Thoracic aorta (tissue), 2 donors: ENCODE results near the gene MDK. TPM values are rescaled to one million over a fixed set of nuclear protein-coding genes. Genes with fewer than 3 reads are reported as not detected.

ENCODE experiments used
- ATAC-seq: fragments of 150-250 bp; one replicate; pipeline ENCODE4 v1.8.0; 2017; ENCODE audit warnings: low read depth; ENCODE audit not compliant: insufficient number of reproducible peaks, low FRiP score
- DNase-seq: peaks from one replicate; pipeline ENCODE4 v3.0.0-alpha.2; 2020; ENCODE audit warnings: low spot score
- H3K27ac ChIP-seq, 2 donors: fragments of 200-600 bp; sonication (generic); 1 replicate in 1 of 2; 2 replicates in 1 of 2; pipeline ENCODE4 v1.5.1; 2016; ENCODE audit warnings: mild to moderate bottlenecking in 2 of 2, moderate library complexity in 2 of 2
- H3K27me3 ChIP-seq: fragments of 200-600 bp; sonication (generic); replicated peaks from 2 replicates; pipeline ENCODE4 v1.6.0; 2016; ENCODE audit warnings: mild to moderate bottlenecking; ENCODE audit not compliant: insufficient read depth
- H3K36me3 ChIP-seq: fragments of 200-600 bp; sonication (generic); one replicate; pipeline ENCODE4 v1.5.1; 2016
- H3K4me1 ChIP-seq, 2 donors: fragments of 200-600 bp; sonication (generic); 1 replicate in 1 of 2; 2 replicates in 1 of 2; pipeline versions ENCODE4 v1.5.1 to v1.6.0; 2016; ENCODE audit warnings: low read depth in 2 of 2, mild to moderate bottlenecking in 1 of 2; ENCODE audit not compliant: control insufficient read depth in 1 of 2
- H3K4me3 ChIP-seq: fragments of 200-600 bp; sonication (generic); 2 replicates; pipeline ENCODE4 v1.5.1; 2016; ENCODE audit warnings: mild to moderate bottlenecking
- H3K9me3 ChIP-seq: fragments of 200-600 bp; sonication (generic); 2 replicates; pipeline ENCODE4 v1.5.1; 2016
- total RNA-seq, 2 donors: library from RNA; depleted of rRNA; stranded (reverse); fragments of >200 nt; gene quantifications; one replicate each; pipeline versions ENCODE4 v1.1.0 to v1.2.3, GENCODE V29; 2016
- TF ChIP-seq, protein P1 (sequence below): fragments of 200-600 bp; sonication (generic); IDR thresholded peaks from one replicate; pipeline ENCODE4 v1.5.1; 2019; ENCODE audit warnings: antibody characterized with exemption

MDK gene
- total RNA-seq, 2 donors from 2014 or later = 13.5 to 21.0 TPM

DNA sequence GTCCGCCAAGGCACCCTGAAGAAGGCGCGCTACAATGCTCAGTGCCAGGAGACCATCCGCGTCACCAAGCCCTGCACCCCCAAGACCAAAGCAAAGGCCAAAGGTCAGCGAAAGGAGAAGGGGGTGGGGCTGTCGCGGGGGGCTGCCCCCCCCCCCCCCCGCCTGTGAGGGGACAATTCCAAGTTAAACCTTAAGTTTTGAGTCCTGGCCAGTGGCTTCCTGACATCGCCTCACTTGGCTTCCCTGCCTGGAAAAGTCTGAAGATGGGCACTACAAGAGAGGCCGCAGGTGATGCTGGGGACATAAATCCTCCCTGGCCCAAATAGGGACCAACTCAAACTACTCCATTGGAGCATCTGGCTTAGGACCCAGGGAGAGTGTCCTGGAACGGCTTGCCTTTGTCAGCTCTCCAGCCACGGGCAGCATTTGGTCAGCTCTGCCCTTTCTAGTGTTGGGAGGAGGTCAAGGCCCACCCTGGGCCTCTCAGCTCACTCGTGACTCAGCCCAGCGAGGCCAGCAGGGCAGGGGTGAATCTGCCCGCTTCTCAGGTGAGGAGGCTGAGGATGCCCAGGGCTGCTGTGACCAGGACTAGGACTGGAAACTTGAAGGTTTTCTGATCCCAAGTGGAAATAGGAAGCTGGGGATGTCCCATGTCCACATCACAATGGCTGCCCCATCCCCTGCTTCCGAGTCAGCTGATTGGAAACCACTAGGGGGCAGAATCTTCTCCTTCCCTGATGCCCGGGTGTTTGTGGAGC, 1.4 kb downstream of the MDK start:
- Histone ChIP-seq H3K4me3 (peak overlapping the region; percentile 93), H3K4me1 (peaks cover 9 to 11% of the 10 kb centered on the region in 2 donors), H3K36me3 (no peaks in the 10 kb centered on the region), H3K27ac (no peak overlapping the region), H3K9me3 (no peaks in the 10 kb centered on the region), H3K27me3 (no peaks in the 10 kb centered on the region)
- TF ChIP-seq, protein P1, sequence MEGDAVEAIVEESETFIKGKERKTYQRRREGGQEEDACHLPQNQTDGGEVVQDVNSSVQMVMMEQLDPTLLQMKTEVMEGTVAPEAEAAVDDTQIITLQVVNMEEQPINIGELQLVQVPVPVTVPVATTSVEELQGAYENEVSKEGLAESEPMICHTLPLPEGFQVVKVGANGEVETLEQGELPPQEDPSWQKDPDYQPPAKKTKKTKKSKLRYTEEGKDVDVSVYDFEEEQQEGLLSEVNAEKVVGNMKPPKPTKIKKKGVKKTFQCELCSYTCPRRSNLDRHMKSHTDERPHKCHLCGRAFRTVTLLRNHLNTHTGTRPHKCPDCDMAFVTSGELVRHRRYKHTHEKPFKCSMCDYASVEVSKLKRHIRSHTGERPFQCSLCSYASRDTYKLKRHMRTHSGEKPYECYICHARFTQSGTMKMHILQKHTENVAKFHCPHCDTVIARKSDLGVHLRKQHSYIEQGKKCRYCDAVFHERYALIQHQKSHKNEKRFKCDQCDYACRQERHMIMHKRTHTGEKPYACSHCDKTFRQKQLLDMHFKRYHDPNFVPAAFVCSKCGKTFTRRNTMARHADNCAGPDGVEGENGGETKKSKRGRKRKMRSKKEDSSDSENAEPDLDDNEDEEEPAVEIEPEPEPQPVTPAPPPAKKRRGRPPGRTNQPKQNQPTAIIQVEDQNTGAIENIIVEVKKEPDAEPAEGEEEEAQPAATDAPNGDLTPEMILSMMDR = peak; percentile 28
- DNase-seq (no peak), ATAC-seq (no peak)

DNA sequence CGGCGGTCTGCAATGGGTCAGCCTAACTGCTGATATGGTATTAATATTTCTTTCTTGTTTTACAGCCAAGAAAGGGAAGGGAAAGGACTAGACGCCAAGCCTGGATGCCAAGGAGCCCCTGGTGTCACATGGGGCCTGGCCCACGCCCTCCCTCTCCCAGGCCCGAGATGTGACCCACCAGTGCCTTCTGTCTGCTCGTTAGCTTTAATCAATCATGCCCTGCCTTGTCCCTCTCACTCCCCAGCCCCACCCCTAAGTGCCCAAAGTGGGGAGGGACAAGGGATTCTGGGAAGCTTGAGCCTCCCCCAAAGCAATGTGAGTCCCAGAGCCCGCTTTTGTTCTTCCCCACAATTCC, 1.9 kb downstream of the MDK start:
- TF ChIP-seq, protein P1 = no peak
- no peak for ATAC-seq
- H3K27ac ChIP-seq = no peak overlapping the region
- H3K4me3 ChIP-seq = no peak overlapping the region
- no peak for DNase-seq
- no peaks in the 10 kb centered on the region for H3K27me3 ChIP-seq
- peaks cover 9 to 11% of the 10 kb centered on the region in 2 donors for H3K4me1 ChIP-seq
- H3K9me3 ChIP-seq = no peaks in the 10 kb centered on the region
- no peaks in the 10 kb centered on the region for H3K36me3 ChIP-seq

DNA sequence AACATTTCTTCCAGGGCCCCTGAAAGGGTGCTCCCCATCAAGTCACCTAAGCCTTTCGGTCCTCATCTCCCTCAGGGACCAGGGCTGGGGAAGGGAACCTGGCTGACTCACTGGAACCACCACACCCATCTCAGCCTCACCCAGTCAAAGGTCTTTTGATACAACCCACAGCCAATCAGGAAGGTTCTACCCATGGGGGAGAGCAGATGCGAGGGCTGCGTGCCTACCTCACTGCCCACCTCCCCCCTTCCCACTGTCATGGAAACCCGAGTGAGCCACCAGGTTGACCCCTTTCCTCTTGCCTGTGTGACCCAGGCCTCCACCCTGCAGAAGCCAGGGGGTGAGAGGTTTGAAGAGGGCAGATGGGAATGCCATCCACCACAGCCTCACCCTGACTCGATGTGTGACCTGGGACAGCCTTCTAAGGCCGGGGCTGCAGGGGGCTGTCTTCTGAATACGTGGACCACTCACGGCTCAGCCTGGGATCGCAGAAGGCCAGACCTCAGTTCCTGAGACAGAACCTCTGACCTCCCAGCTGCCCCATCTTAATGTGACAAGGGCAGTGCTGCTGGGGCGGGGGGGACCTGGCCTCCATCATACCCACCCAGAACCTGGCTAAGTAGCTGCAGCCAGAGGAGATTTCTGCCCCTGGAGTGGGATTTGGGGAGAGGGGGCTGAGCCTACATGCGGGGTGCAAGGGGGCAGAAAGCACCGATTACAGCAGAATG, 2.7 kb downstream of the MDK start:
- no peaks in the 10 kb centered on the region for H3K9me3 ChIP-seq
- H3K36me3 ChIP-seq = no peaks in the 10 kb centered on the region
- H3K4me3 ChIP-seq = no peak overlapping the region
- ATAC-seq (no peak), DNase-seq (no peak)
- no peaks in the 10 kb centered on the region for H3K27me3 ChIP-seq
- H3K4me1 ChIP-seq = peaks cover 10 to 12% of the 10 kb centered on the region in 2 donors
- TF ChIP-seq, protein P1 = no peak
- H3K27ac ChIP-seq = no peak overlapping the region

DNA sequence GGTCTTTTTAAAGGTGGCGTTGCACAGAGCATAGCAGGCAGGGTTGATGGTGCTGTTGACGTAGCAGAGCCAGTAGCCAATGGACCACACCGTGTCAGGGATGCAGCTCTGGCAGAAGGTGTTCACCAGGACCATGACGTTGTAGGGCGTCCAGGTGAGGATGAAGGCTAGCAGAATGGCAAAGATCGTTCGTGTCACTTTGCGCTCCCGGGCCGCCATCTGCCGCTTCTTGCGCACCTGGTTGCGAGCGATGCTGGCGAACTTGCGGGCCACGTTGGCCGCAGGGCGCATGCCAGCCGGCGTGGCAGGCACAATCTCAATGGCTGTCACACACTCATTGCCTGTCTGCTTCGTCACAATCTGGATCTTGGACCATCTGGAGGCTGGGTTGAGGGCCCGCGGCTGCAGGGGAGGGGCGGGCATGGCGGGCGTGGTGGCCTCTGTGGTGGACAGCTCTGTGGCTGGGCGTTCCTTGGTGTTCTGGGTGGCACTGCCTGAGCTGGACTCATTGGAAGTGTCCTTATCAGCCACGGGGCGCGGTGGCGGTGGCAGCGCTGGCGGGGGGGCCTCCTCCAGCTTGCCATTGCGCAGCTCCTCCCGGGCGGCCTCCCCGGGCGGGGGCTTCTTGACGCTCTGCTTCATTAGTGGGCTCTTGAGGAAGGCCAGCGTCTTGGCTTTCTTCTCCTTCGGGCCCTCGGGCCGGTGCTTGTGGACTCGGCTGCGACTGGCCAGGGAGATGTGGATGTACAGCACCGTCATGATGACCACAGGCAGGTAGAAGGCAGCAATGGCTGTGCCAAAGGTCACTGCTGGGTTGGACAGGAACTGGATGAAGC, 3.9 kb downstream of the MDK start:
- Histone ChIP-seq H3K4me3 (no peak overlapping the region), H3K36me3 (no peaks in the 10 kb centered on the region), H3K27me3 (peaks cover 7% of the 10 kb centered on the region), H3K9me3 (no peaks in the 10 kb centered on the region), H3K27ac (no peak overlapping the region), H3K4me1 (peaks cover 14 to 22% of the 10 kb centered on the region in 2 donors)
- TF ChIP-seq, protein P1 = no peak
- ATAC-seq (no peak), DNase-seq (no peak)
